AG09309 (cell line): ENCODE data around the gene ITGAV.

Experiments used
- DNase-seq: peaks from one replicate; pipeline ENCODE4 v3.0.0-alpha.2; 2010; ENCODE audit warnings: low read depth
- H3K4me3 ChIP-seq: 2 replicates; pipeline ENCODE4 v1.5.1; 2011; ENCODE audit warnings: mild to moderate bottlenecking, low read depth, low read length, moderate library complexity; ENCODE audit not compliant: control insufficient read depth
- TF ChIP-seq, protein P1 (sequence below): IDR thresholded peaks from 2 replicates; pipeline ENCODE4 v1.5.1; 2011; ENCODE audit warnings: mild to moderate bottlenecking, low read depth, low read length, inconsistent platforms; ENCODE audit not compliant: insufficient read depth, control insufficient read depth; ENCODE audit errors: missing control alignments

Gene ITGAV

DNA sequence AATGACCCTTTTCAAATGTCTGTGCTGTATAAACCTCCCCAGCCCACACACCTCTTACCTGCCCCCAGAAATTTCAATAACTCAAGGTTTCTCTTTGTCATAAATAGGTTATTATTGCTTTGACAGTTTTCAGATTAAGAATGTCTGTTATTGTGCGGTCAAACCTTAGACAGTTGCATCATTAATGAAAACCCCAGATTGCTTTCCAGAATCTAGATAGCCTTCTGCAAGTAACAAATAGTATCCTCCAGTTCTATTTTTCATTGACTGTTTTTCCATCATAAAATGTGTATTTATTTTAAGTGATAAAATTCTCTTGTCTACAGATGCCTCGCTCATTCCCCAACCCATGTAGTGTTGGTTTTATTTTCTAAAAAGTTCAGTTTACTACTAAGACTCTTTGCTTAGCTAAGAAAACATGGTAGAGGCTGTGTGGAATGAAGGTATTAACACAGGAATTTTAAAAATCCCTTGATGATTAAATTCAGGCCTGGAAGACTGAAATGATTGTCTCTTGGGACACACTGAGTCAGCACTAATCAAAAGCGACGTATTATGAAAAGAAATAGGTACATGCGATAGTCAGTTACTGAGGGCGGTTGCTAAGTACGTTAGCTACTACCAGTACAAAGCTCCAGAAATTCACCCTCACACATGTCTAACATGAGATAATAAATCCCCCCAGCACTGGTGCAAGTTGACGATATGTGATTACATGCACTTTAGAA is 38.4 kb upstream of the ITGAV start:
- DNase-seq, result no peak
- TF ChIP-seq, protein P1, sequence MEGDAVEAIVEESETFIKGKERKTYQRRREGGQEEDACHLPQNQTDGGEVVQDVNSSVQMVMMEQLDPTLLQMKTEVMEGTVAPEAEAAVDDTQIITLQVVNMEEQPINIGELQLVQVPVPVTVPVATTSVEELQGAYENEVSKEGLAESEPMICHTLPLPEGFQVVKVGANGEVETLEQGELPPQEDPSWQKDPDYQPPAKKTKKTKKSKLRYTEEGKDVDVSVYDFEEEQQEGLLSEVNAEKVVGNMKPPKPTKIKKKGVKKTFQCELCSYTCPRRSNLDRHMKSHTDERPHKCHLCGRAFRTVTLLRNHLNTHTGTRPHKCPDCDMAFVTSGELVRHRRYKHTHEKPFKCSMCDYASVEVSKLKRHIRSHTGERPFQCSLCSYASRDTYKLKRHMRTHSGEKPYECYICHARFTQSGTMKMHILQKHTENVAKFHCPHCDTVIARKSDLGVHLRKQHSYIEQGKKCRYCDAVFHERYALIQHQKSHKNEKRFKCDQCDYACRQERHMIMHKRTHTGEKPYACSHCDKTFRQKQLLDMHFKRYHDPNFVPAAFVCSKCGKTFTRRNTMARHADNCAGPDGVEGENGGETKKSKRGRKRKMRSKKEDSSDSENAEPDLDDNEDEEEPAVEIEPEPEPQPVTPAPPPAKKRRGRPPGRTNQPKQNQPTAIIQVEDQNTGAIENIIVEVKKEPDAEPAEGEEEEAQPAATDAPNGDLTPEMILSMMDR, result no peak

DNA sequence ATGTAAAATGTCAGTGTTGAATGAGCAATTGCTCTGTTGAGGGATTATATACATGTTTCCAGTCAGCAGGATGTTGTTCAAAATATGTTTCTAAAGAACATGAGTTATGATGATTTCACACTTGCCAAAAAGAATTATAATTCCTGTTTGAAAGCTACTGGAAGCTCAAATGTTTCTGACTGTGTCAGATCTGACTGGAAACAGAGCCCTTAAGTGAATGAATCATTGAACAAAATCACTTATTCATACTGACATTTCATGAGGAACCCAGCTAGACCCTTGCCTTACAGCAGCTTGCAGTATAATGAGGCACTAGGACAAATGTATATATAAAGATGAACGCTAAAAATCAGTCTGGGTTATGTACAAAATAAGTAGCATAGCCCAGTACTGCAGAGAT is 35.4 kb upstream of the ITGAV start:
- H3K4me3 ChIP-seq, result no peak overlapping the region
- DNase-seq, result no peak
- TF ChIP-seq, protein P1, result no peak

More for the DNA sequence above, 38.4 kb upstream of the ITGAV start:
- no peak overlapping the region for H3K4me3 ChIP-seq

DNA sequence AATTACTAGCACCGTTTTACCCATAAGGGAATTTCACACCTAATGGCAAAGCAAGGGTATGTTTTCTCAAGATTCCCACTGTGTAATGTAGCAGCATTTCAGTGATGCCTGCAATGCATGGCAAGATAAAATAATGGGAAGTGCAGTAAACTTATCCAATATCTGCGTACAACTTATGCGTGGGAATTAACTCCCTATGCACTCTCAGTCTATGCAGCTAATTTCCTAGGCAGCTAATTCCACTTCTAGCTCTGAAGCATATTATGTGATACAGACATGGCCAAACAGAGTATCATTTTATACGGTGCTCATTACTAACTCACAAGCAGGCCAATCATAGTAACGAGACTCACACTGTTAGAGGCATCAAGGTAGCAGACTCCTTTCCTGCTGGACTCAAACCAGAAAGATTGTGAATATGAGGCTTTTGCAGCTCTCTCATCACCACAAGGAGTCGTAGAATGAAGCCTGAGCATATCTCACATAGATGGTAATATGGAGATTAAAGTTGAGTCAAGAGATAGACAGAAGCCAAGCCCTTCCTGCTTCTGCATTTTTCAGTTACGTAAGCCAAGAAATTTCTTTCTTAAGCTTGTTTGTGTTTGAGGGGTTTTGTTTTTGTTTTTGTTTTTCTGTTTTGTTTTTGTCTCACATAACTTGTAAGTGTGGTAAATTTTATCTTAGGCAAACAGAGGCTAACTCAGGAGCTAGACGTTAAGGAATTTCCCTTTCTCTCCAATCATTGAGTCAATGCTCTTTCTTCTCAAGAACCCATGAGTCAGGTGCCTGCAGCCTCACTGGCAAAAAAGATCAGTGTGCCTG is 34.8 kb upstream of the ITGAV start:
- no peak for DNase-seq
- no peak overlapping the region for H3K4me3 ChIP-seq
- TF ChIP-seq, protein P1, result no peak

DNA sequence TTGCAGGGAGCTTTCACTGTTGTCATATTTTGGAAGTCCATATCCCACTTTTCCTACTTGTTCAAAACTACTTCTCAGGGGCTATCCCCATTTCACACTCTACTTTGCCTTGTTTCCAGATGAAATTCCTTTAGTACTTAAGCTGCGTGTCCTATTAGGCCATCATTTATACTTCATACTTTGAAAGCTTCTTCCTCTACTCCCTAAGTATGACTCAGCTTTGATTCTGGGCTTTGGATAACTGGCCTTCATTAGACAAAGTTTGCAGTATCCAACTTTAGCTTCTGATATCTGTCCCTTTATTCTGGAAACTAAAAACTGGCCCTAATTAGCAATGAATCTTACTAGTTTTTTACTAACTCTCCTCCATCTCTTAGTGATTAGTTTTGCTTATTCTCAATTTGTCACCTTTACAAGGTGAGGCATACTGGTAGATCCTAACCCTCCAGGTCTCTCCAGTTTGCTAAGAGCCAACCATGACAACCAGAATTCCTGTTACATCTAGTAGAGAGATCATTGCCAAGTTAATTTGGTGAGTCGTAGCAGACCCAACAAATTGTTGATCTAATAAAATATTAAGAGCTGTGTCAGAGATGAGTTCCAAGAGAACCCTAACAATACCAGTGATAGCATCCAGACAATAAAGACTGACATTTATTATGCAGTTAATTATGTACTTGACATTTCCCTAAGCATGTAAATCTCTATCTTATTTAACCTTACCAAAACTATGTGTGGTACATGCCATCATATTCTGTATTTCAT is 31.2 kb upstream of the ITGAV start:
- H3K4me3 ChIP-seq, result no peak overlapping the region
- TF ChIP-seq, protein P1, result no peak
- no peak for DNase-seq

DNA sequence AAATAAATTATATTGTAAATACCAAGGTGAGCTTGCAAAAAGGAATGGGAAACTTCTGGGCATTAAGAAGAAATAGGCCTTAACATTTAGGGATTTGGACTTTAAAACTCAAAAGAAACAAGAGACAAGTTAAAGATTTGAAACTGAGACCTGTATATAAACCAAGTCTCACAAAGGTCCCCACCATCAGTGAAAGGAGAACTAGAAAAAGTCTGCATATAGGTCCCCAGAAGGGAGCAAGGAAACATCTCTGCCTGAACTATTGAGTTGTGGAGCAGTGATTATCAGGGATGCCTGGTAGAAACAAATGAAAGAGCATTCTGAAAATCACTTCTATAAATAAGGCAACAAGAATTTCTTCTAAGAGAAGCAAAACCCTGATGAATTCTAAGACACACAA is 30.5 kb upstream of the ITGAV start:
- TF ChIP-seq, protein P1, result no peak
- DNase-seq, result no peak

DNA sequence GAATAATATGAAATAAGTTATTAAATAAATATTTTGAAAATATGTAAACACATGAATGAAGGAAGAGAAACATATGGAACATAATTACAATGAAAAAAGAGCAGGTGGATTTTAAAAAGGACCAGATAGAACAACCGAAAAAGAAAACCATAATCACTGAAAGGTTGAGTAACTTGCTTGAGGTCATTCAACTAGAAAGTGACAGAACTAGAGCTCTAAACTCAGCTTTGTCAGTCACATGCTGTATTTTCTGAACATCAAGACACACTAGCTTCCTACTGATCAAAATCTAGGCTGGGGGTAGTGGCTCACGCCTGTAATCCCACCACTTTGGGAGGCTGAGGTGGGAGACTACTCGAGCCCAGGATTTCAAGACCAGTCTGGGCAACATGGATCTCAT is 30.0 kb upstream of the ITGAV start:
- TF ChIP-seq, protein P1, result no peak
- no peak for DNase-seq
- H3K4me3 ChIP-seq, result no peak overlapping the region

More for the DNA sequence above, 30.5 kb upstream of the ITGAV start:
- no peak overlapping the region for H3K4me3 ChIP-seq
